HG03378 (cell line): ENCODE data around the gene ADARB2.
"Not testable (repeated sequence)": the region's sequence is repeated elsewhere in the genome, so short reads cannot be mapped to it uniquely, and the experiment has no call there.

ENCODE experiments used
- ATAC-seq: cut with Tn5 transposase; IDR thresholded peaks from one replicate; pipeline ENCODE4 v1.9.1; 2021; ENCODE audit warnings: mild to moderate bottlenecking, moderate library complexity; ENCODE audit not compliant: unreplicated experiment

The ADARB2 gene

GRCh38 chr10:1247598-1248261 is 489.6 kb downstream of the ADARB2 start:
- ATAC-seq: no peak

GRCh38 chr10:1244493-1244892 is 492.8 kb downstream of the ADARB2 start:
- no peak for ATAC-seq

- ATAC-seq: no peak
Measured at GRCh38 chr10:1243486-1244234, 493.7 kb downstream of the ADARB2 start.

- no peak for ATAC-seq
Measured at GRCh38 chr10:1242975-1243374, 494.4 kb downstream of the ADARB2 start.

- ATAC-seq: no peak
Measured at GRCh38 chr10:1241973-1242935, 495.1 kb downstream of the ADARB2 start.

DNA sequence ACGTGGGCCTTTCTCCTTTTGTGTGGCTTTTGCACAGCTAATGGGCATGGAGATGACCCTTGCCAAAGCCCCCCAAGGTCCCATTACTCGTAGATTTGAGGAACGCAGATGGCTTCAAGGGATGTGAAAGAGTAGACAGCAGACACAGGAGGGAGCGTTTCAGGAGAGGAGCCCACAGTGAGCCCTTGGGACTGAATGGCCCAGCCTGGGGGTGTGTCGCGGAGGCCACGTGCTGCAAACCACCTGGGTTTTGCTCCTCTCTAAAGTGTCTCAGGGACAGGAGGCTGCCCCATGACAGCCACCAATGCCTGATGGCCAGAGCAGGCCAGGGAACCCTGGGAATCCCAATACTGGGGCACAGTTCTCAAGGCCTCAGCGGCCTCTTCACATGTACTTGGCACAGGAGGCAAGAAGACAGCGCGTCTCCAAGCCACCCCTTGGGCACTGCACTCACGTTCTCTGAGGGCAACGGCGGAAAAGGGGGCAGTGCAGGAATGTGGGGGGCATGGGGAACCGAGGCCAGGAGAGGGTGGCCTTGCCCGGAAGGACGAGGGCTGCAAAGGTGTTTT is 495.9 kb downstream of the ADARB2 start:
- no peak for ATAC-seq

- ATAC-seq: no peak
Measured at GRCh38 chr10:1240341-1240775, 497.0 kb downstream of the ADARB2 start.

GRCh38 chr10:1233031-1233430 is 504.3 kb downstream of the ADARB2 start:
- no peak for ATAC-seq

DNA sequence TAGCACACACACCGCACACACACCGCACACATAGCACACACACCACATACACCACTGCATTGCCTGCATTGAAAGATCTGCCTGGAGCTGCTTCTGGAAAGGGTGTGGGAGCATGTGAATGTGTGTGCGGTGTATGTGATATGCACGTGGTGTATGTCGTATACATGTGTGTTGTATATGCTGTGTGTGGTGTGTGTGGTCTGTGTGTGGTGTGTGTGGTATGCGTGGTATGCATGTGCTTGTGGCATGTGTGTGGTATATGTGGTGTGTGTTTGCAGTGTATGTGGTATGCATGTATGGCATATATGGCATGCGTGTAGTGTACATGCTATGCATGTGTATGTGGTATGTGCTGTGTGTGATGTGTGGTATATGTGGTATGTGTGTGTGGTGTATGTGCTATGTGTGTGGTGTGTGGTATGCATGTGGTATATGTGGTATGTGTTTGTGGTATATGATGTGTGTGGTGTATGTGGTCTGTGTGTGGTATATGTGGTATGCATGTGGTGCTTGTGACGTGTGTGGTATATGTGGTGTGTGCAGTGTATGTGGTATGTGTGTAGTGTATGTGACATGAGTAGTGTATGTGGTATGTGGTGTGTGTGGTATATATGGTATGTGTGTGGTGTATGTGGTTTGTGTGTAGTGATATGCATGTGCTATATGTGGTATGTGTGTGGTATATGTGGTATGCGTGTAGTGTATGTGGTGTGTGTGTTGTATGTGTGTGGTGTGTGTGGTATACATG is 505.0 kb downstream of the ADARB2 start:
- ATAC-seq: no peak

GRCh38 chr10:1230592-1231275 is 506.6 kb downstream of the ADARB2 start:
- ATAC-seq: no peak

DNA sequence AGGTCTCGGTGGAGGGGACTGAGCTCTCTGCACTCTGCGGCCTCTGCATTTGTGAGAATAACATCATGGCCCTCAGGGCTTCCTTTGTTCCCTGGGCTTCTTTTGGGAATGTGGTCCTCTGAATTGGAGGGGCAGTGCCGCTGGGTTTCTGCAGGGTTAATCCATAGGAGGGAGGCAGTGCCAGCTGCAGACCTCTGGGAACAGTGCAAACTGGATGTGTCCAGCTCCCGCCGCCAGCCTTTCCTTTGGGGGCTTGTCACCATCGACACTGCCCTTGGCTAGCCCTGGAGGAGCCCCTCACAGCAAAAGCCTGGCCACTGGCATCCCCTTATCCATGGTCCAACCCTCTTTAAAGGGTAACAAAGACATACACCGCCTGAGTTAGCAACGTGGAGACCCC is 507.2 kb downstream of the ADARB2 start:
- no peak for ATAC-seq

GRCh38 chr10:1229574-1229973 is 507.8 kb downstream of the ADARB2 start:
- ATAC-seq: no peak

DNA sequence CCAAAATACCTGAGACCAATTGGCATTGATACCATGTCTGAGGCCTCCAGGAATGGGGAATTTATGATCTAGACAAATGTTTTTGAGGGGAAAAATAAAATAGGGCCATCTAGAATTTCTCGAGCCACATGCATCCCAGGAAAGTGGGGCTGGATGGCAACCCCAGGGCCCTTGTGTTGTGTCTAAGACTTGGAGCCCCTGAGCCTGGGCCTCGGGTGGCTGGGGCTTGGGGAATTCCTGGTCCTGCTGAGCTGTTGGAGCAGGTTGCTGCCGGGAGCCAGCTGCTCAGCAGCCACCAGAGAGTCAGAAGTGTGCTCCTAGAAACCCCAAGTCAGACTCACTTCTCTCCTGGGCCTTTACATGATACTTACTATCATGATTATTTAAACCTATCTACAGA is 508.2 kb downstream of the ADARB2 start:
- ATAC-seq: no peak

- ATAC-seq: no peak
Measured at GRCh38 chr10:1228467-1228975, 508.8 kb downstream of the ADARB2 start.

DNA sequence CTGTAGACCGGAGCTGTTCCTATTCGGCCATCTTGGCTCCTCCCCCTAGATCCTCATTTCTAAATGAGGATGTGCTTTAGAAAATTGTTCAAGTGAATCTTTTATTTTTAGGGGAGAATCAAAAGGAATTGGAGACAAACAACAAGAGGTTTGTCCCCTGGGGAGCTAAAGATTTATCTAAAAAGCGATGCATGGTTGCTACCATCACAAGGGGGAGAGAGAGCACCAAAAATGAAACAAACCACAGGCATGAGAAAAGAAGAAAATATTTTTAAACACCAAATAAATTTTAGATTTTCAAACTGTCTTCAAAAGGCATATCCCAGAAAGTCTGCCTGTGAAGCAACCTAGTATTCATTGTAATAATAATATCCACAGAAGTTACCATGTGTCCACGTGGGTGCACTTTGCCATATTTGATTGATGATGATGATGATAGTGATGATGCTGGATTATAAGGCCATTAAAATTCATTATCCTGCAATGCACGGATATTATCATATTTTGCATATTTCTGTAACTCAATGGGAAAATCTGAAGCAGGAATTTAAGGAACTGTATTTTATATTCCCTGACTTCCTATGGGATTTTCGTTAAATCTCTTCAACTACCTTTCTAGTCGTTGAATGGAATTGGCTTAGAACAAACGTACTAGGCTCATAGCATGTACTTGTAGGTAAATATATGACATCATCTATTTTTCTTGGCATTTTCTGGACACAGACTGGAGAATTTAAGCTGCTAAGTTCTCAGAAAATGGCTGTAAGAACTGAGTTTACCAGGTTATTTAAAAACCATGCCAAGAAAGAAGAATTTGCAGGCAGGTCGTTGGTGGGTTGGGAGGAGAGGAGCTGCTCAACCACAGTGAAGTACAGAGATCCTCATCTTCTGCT is 509.6 kb downstream of the ADARB2 start:
- no peak for ATAC-seq

DNA sequence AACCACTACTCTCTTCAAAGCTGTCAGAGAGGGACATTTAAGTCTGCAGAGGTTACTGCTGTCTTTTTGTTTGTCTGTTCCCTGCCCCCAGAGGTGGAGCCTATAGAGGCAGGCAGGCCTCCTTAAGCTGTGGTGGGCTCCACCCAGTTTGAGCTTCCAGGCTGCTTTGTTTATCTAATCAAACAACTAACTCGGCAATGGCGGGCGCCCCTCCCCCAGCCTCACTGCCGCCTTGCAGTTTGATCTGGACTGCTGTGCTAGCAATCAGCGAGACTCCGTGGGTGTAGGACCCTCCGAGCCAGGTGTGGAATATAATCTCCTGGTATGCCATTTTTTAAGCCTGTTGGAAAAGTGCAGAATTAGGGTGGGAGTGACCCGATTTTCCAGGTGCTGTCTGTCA is 510.4 kb downstream of the ADARB2 start:
- not testable (repeated sequence) for ATAC-seq

DNA sequence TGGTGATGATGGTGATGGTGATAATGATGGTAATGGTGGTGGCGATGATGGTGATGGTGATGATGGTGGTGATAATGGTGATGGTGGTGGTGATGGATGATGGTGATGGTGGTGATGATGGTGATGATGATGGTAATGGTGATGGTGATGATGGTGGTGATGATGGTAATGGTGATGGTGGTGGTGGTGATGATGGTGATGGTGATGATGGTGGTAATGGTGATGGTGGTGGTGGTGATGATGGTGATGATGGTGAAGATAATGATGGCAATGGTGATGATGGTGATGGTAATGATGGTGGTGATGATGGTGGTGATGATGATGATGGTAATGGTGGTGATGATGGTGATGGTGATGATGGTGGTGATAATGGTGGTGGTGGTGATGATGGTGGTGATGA is 517.5 kb downstream of the ADARB2 start:
- not testable (repeated sequence) for ATAC-seq

DNA sequence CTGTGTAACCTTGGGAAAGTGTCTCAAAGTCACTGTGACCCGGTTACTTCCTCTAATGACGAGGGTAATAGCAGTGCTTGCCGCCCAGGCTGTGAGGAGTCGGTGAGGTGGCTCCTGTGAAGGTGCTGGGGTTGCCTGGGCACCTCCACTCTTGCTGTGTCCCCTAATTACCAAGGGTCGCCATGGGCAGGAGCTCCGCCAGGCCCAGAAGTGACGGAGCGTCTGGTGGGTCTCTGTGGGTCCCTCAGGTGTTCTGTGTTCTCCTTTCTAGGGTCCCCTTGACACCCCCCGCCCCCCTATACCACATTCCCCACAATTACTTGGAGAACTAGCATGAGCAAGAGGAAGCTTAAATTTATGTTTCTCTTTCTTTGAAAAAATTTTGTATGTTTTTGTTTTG is 519.7 kb downstream of the ADARB2 start:
- ATAC-seq: no peak

- ATAC-seq: no peak
Measured at GRCh38 chr10:1217237-1217587, 520.1 kb downstream of the ADARB2 start.
